ENCODE data around the gene CPSF4L.

- TF ChIP-seq CTCF (IDR thresholded peaks at IDR 0.05): no peak
- TF ChIP-seq EP300 (IDR thresholded peaks at IDR 0.05): no peak
Measured at GRCh38 chr17:73209436-73209835, 52.2 kb downstream of the CPSF4L start.

Measured in tibial nerve (tissue), 4 donors.